SK-N-MC (cell line): ENCODE data around the gene CEP250.

Experiments
- EZH2 ChIP-seq: fragments of 200-600 bp; sonication (generic); IDR thresholded peaks from one replicate; pipeline ENCODE4 v1.6.1; 2017; ENCODE audit warnings: antibody characterized with exemption
- FOXP2 ChIP-seq: optimal IDR thresholded peaks from 2 replicates; pipeline ENCODE3; 2011; ENCODE audit warnings: mild to moderate bottlenecking, moderate library complexity; ENCODE audit not compliant: insufficient read depth; ENCODE audit errors: extremely low read length, control extremely low read depth
- POLR2AphosphoS5 ChIP-seq: IDR thresholded peaks from 2 replicates; pipeline ENCODE4 v1.6.1; 2012; ENCODE audit warnings: mild to moderate bottlenecking, low read depth, low read length, borderline replicate concordance

DNA sequence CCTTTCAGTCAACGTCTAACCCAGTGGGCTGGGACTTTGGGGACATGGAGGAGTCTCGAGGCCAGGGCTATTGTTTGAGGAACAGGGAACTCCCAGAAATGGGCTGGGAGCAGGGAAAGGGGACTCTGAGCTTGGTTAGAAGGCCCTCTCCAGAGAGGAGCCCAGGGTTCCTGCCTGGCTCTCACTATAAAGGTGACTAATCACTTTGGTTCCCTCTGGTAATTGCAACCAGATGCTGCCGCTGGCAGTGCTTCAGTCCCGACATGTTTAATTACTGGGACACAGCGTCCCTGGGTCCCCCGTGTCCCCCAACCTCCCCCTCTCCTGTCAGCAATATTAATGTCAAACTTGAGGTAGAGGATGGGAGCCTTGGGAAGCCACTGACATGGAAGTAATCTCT lies 12.4 kb upstream of the CEP250 start:
- TF ChIP-seq POLR2AphosphoS5 (no peak), EZH2 (no peak), FOXP2 (no peak)
